Pancreas (tissue), 10 donors: ENCODE measurements around the gene SNRPA1. TPM values are rescaled to one million over a fixed set of nuclear protein-coding genes. Genes with fewer than 3 reads are reported as not detected.

Source experiments
- ATAC-seq, 4 donors: fragments of 200-7000 bp; cut with Tn5 transposase; one replicate each; pipeline versions ENCODE4 v1.8.0 to v1.9.1; 2020; ENCODE audit warnings: mild to moderate bottlenecking in 4 of 4, moderate library complexity in 4 of 4
- DNase-seq, 6 donors: peaks; one replicate each; pipeline ENCODE4 v3.0.0-alpha.2; 2020
- FAIRE-seq: peaks from 2 replicates; lab custom pipeline; 2012; peaks lifted over from hg19 to GRCh38; lab: Jason Lieb, UNC
- H3K27ac ChIP-seq, 4 donors: fragments of 200-600 bp; sonication (generic); 1 replicate in 3 of 4; 2 replicates in 1 of 4; pipeline versions ENCODE4 v1.5.0 to v1.8.0; 2020
- H3K27me3 ChIP-seq, 4 donors: fragments of 200-600 bp; one replicate each; pipeline ENCODE4 v1.8.0; 2021
- H3K36me3 ChIP-seq, 3 donors: fragments of 200-600 bp; sonication (generic) in 1 of 3; one replicate each; pipeline versions ENCODE4 v1.5.0 to v1.8.0; 2020 to 2021
- H3K4me1 ChIP-seq, 3 donors: fragments of 200-600 bp; one replicate each; pipeline ENCODE4 v1.8.0; 2021
- H3K4me3 ChIP-seq, 4 donors: fragments of 200-600 bp; sonication (generic) in 2 of 4; one replicate each; pipeline versions ENCODE4 v1.5.0 to v1.8.0; 2020 to 2021
- H3K9me3 ChIP-seq, 4 donors: fragments of 200-600 bp; one replicate each; pipeline ENCODE4 v1.8.0; 2021
- CTCF ChIP-seq, 4 donors: fragments of 200-600 bp; sonication (generic) in 3 of 4; IDR thresholded peaks; one replicate each; pipeline versions ENCODE4 v1.5.0 to v1.8.0; 2021; ENCODE audit warnings: antibody characterized with exemption in 4 of 4
- WGBS, 2 donors: extraction: QIAGEN DNeasy Blood & Tissue Kit; methylation state at CpG; one replicate each; pipeline ENCODE4 v1.1.7; 2013; 5-methylcytosine and 5-hydroxymethylcytosine counted together
- intact Hi-C, 3 donors: fragments of 100-400 bp; cut with DNase I; formaldehyde crosslinking; loops; one replicate each; pipeline versions ENCODE4 v1.11.1 to v1.14.2; 2022
- polyA plus RNA-seq, 2 donors: library from polyadenylated mRNA; stranded (reverse); fragments of 200-250 nt; gene quantifications; one replicate each; pipeline ENCODE4 v1.2.3, GENCODE V29; 2013
- total RNA-seq, 6 donors: library from RNA; stranded (reverse); fragmentation: NEBNext Ultra II Directional in 4 of 6; extraction: Animal tissue kit (Norgen Biotek cat#: 25700) in 4 of 6; gene quantifications; one replicate each; pipeline versions ENCODE4 v1.2.1 to v1.2.4, GENCODE V29; 2021 to 2023
- donor health status: healthy with polysubstance abuse.
- donor health status: DM: no; HTN: no; CAD: no; lungs with moderate emphysema.
- donor health status: DM: no; HTN: no; CAD: no.
- donor health status: control.
- donor health status: control.
- donor health status: Bipolar disorder and iron deficiency.
- donor health status: DM: yes; HTN: yes; CAD: no.
- donor health status: DM: no; HTN: no; CAD: no.
- donor health status: DM: no; HTN: no; CAD: no.
- donor health status: DM: yes; HTN: yes; CAD: no.

The SNRPA1 gene
- total and polyA plus RNA-seq, 8 donors, result 16.7 to 37.2 (median 23.9) TPM

GRCh38 chr15:101252836-101253235, 42.2 kb downstream of the SNRPA1 start:
- Histone ChIP-seq H3K27ac (peak overlapping the region in 2 of 4 donors; percentile 65 to 76), H3K4me3 (peak overlapping the region in 3 of 4 donors; percentile 53 to 84 (median 80))

GRCh38 chr15:101251830-101252820, 42.9 kb downstream of the SNRPA1 start, which contains the start of gene CHSY1:
Gene CHSY1, minus strand, starts transcription at chr15:101252048. Its CDS starts 592 bp downstream, at chr15:101251456.
- peak; percentile 84 to 89 (median 88) for ATAC-seq
- 1% methylated on average over 78 to 108 of the region's 108 CpGs for WGBS, 2 donors

More at GRCh38 chr15:101252836-101253235, 42.2 kb downstream of the SNRPA1 start:
- Histone ChIP-seq H3K27me3 (no peaks in the 10 kb centered on the region), H3K4me1 (peaks cover 0 to 14% (median 7%) of the 10 kb centered on the region in 3 donors), H3K36me3 (no peaks in the 10 kb centered on the region), H3K9me3 (no peaks in the 10 kb centered on the region)
- DNase-seq (no peak), ATAC-seq (no peak), FAIRE-seq (no peak)
- intact Hi-C loops, result no loop called here
- no peak for TF ChIP-seq CTCF (IDR thresholded peaks at IDR 0.05)
- 40% methylated on average over 3 of the region's 3 CpGs for WGBS, 2 donors

GRCh38 chr15:101250873-101251829, 43.9 kb downstream of the SNRPA1 start:
- FAIRE-seq, result no peak
- DNase-seq, result peak in 5 of 6 donors; percentile 30 to 84 (median 61)
- ATAC-seq, result peak; percentile 55 to 77 (median 67)
- intact Hi-C loops, result no loop called here
- Histone ChIP-seq H3K27ac (peak overlapping the region; percentile 51 to 82 (median 70)), H3K36me3 (no peaks in the 10 kb centered on the region), H3K4me3 (peak overlapping the region; percentile 61 to 84 (median 82)), H3K9me3 (no peaks in the 10 kb centered on the region), H3K4me1 (peaks cover 0 to 14% (median 7%) of the 10 kb centered on the region in 3 donors), H3K27me3 (no peaks in the 10 kb centered on the region)
- TF ChIP-seq CTCF (IDR thresholded peaks at IDR 0.05), result no peak
- 0% methylated on average over 72 to 150 of the region's 150 CpGs for WGBS, 2 donors

More at GRCh38 chr15:101251830-101252820, 42.9 kb downstream of the SNRPA1 start, which contains the start of gene CHSY1:
- FAIRE-seq (no peak), DNase-seq (peak; percentile 85 to 96 (median 90))
- intact Hi-C loops, result no loop called here
- Histone ChIP-seq H3K4me1 (peaks cover 0 to 14% (median 7%) of the 10 kb centered on the region in 3 donors), H3K4me3 (peak within 1 kb of the TSS; percentile 61 to 84 (median 82)), H3K36me3 (no peaks in the 10 kb centered on the region), H3K27ac (peak within 1 kb of the TSS; percentile 51 to 82 (median 70)), H3K27me3 (no peaks in the 10 kb centered on the region), H3K9me3 (no peaks in the 10 kb centered on the region)
- TF ChIP-seq CTCF (IDR thresholded peaks at IDR 0.05), result no peak

DNA sequence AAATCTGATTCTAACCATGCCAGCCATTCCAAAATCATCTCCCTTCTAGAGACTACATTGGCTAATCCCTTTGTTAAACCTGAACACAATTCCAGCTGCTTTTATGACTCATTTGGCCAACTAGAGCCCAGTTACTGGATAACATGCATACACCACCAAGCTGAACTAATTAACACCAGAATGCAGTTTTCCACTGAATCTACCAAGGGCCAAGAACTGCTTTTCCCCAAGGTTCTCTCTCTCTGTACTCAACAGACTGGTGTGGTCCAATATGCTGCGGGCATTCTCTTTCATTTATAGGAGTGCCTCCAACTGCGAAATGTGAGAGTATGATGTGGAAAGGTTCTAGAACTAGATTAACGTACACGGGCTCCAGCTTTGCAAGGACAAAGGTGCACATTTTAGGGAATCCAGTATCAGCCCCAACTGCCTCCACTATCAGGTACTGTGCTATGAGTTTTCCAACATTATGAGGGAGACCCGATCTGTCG, 44.7 kb downstream of the SNRPA1 start:
- intact Hi-C loops, result no loop called here
- H3K27me3 ChIP-seq, result no peaks in the 10 kb centered on the region
- no peaks in the 10 kb centered on the region for H3K9me3 ChIP-seq
- H3K4me1 ChIP-seq, result peaks cover 0 to 12% (median 7%) of the 10 kb centered on the region in 3 donors
- 3 to 6% methylated on average over 6 of the region's 6 CpGs for WGBS, 2 donors
- no peaks in the 10 kb centered on the region for H3K36me3 ChIP-seq
- H3K4me3 ChIP-seq, result peak overlapping the region; percentile 61 to 84 (median 80)
- ATAC-seq (peak in 1 of 4 donors; percentile 25), FAIRE-seq (no peak), DNase-seq (no peak)
- TF ChIP-seq CTCF (IDR thresholded peaks at IDR 0.05), result no peak
- peak overlapping the region in 2 of 4 donors; percentile 41 to 56 for H3K27ac ChIP-seq
